ENCODE measurements around the gene PAQR8. TPM values are rescaled to one million over a fixed set of nuclear protein-coding genes. Genes with fewer than 3 reads are reported as not detected.

PAQR8 gene
- total RNA-seq, result 10 to 100 TPM; 23.0 to 25.7 TPM

- POLR2A ChIA-PET, result interaction anchor here (0.7 to 3.6 kb wide), 19 partner anchors 10 to 203 kb away, joined by 3 to 58 read pairs (median 4); partner anchors contain the start of gene MCM3
- peaks cover 34% of the 10 kb centered on the region for H3K4me1 Mint-ChIP-seq (ENCODE audit: low read depth)
- DNase-seq, result peak; percentile 82
- peak within 1 kb of the TSS; percentile 98 for H3K4me3 Mint-ChIP-seq
- peak within 1 kb of the TSS; percentile 92 for H3K27ac Mint-ChIP-seq
- CTCF ChIA-PET, result interaction anchor here (0.6 to 7.9 kb wide), 23 partner anchors 9 to 173 kb away, joined by 3 to 103 read pairs (median 7); partner anchors contain the start of gene MCM3
- ATAC-seq, result peak; percentile 93
- peaks cover 28% of the 10 kb centered on the region for H3K36me3 Mint-ChIP-seq (ENCODE audit: low read depth)
- H3K9me3 Mint-ChIP-seq (ENCODE audit: insufficient read depth), result no peaks in the 10 kb centered on the region
- H3K27me3 Mint-ChIP-seq (ENCODE audit: low read depth), result no peaks in the 10 kb centered on the region
Observed at GRCh38 chr6:52361945-52362442, at the start of gene PAQR8. Gene PAQR8 (plus strand): TSS chr6:52362151. CDS start chr6:52403214, 41,063 bp downstream.

- no peak for ATAC-seq
- Mint-ChIP-seq H3K4me3 (no peak overlapping the region), H3K27me3 (ENCODE audit: low read depth) (no peaks in the 10 kb centered on the region), H3K9me3 (ENCODE audit: insufficient read depth) (no peaks in the 10 kb centered on the region), H3K4me1 (ENCODE audit: low read depth) (peaks cover 27% of the 10 kb centered on the region), H3K36me3 (ENCODE audit: low read depth) (no peaks in the 10 kb centered on the region), H3K27ac (peak overlapping the region; percentile 8)
- ChIA-PET CTCF (interaction anchor here (1.0 to 12.3 kb wide), 4 partner anchors 26 to 339 kb away, joined by 3 to 147 read pairs (median 6); partner anchors contain the start of gene MCM3), POLR2A (interaction anchor here (1.0 kb wide), 1 partner anchor 28 kb away, joined by 3 read pairs; the partner anchor contains the start of gene MCM3)
- DNase-seq, result no peak
Observed at GRCh38 chr6:52312461-52312860, 49.5 kb upstream of the PAQR8 start.

- CTCF ChIA-PET, result no interaction called here
- DNase-seq, result no peak
- Mint-ChIP-seq H3K4me1 (ENCODE audit: low read depth) (peaks cover 24% of the 10 kb centered on the region), H3K9me3 (ENCODE audit: insufficient read depth) (no peaks in the 10 kb centered on the region), H3K27ac (no peak overlapping the region), H3K36me3 (ENCODE audit: low read depth) (no peaks in the 10 kb centered on the region), H3K4me3 (no peak overlapping the region), H3K27me3 (ENCODE audit: low read depth) (no peaks in the 10 kb centered on the region)
- POLR2A ChIA-PET, result no interaction called here
- ATAC-seq, result no peak
Observed at GRCh38 chr6:52314752-52315151, 47.2 kb upstream of the PAQR8 start.

- H3K27ac Mint-ChIP-seq, result no peak overlapping the region
- no peak for ATAC-seq
Observed at GRCh38 chr6:52317211-52317610, 44.7 kb upstream of the PAQR8 start.

GRCh38 chr6:52317841-52318581 is 43.9 kb upstream of the PAQR8 start:
- Mint-ChIP-seq H3K27me3 (ENCODE audit: low read depth) (peaks cover 2% of the 10 kb centered on the region), H3K27ac (no peak overlapping the region), H3K36me3 (ENCODE audit: low read depth) (no peaks in the 10 kb centered on the region), H3K9me3 (ENCODE audit: insufficient read depth) (no peaks in the 10 kb centered on the region), H3K4me1 (ENCODE audit: low read depth) (peaks cover 16% of the 10 kb centered on the region), H3K4me3 (no peak overlapping the region)
- ChIA-PET POLR2A (no interaction called here), CTCF (interaction anchor here (1.5 kb wide), 1 partner anchor 10 kb away, joined by 4 read pairs; no protein-coding TSS in a partner anchor)
- no peak for DNase-seq
- ATAC-seq, result peak; percentile 69

More at GRCh38 chr6:52317211-52317610, 44.7 kb upstream of the PAQR8 start:
- no peaks in the 10 kb centered on the region for H3K9me3 Mint-ChIP-seq (ENCODE audit: insufficient read depth)
- no peak overlapping the region for H3K4me3 Mint-ChIP-seq
- no peaks in the 10 kb centered on the region for H3K36me3 Mint-ChIP-seq (ENCODE audit: low read depth)
- H3K27me3 Mint-ChIP-seq (ENCODE audit: low read depth), result peaks cover 2% of the 10 kb centered on the region
- no peak for DNase-seq
- POLR2A ChIA-PET, result no interaction called here
- H3K4me1 Mint-ChIP-seq (ENCODE audit: low read depth), result peaks cover 17% of the 10 kb centered on the region
- CTCF ChIA-PET, result interaction anchor here (2.0 kb wide), 1 partner anchor 45 kb away, joined by 8 read pairs; the partner anchor contains the start of gene PAQR8

- Mint-ChIP-seq H3K4me1 (ENCODE audit: low read depth) (peaks cover under 1% of the 10 kb centered on the region), H3K4me3 (no peak overlapping the region), H3K36me3 (ENCODE audit: low read depth) (no peaks in the 10 kb centered on the region), H3K27ac (no peak overlapping the region), H3K9me3 (ENCODE audit: insufficient read depth) (no peaks in the 10 kb centered on the region), H3K27me3 (ENCODE audit: low read depth) (peaks cover 2% of the 10 kb centered on the region)
- DNase-seq (no peak), ATAC-seq (no peak)
- ChIA-PET POLR2A (no interaction called here), CTCF (no interaction called here)
Observed at GRCh38 chr6:52324189-52324588, 37.8 kb upstream of the PAQR8 start.

GRCh38 chr6:52325695-52326471 is 36.1 kb upstream of the PAQR8 start:
- H3K27me3 Mint-ChIP-seq (ENCODE audit: low read depth), result peaks cover 2% of the 10 kb centered on the region
- H3K27ac Mint-ChIP-seq, result no peak overlapping the region
- ChIA-PET POLR2A (interaction anchor here (0.5 kb wide), 1 partner anchor 39 kb away, joined by 3 read pairs; no protein-coding TSS in a partner anchor), CTCF (interaction anchor here (1.0 to 1.5 kb wide), 2 partner anchors 10 to 39 kb away, joined by 4 read pairs; no protein-coding TSS in a partner anchor)
- H3K36me3 Mint-ChIP-seq (ENCODE audit: low read depth), result no peaks in the 10 kb centered on the region
- H3K9me3 Mint-ChIP-seq (ENCODE audit: insufficient read depth), result no peaks in the 10 kb centered on the region
- ATAC-seq, result no peak
- no peak for DNase-seq
- H3K4me3 Mint-ChIP-seq, result no peak overlapping the region
- no peaks in the 10 kb centered on the region for H3K4me1 Mint-ChIP-seq (ENCODE audit: low read depth)

GRCh38 chr6:52326540-52327364 is 35.2 kb upstream of the PAQR8 start:
- H3K27me3 Mint-ChIP-seq (ENCODE audit: low read depth), result no peaks in the 10 kb centered on the region

GRCh38 chr6:52328303-52328662 is 33.7 kb upstream of the PAQR8 start:
- POLR2A ChIA-PET, result interaction anchor here (1.6 kb wide), 1 partner anchor 20 kb away, joined by 3 read pairs; no protein-coding TSS in a partner anchor
- Mint-ChIP-seq H3K4me3 (no peak overlapping the region), H3K4me1 (ENCODE audit: low read depth) (peaks cover 9% of the 10 kb centered on the region), H3K9me3 (ENCODE audit: insufficient read depth) (no peaks in the 10 kb centered on the region), H3K27me3 (ENCODE audit: low read depth) (no peaks in the 10 kb centered on the region), H3K27ac (no peak overlapping the region), H3K36me3 (ENCODE audit: low read depth) (no peaks in the 10 kb centered on the region)
- DNase-seq, result no peak
- CTCF ChIA-PET, result interaction anchor here (0.8 kb wide), 1 partner anchor 18 kb away, joined by 5 read pairs; no protein-coding TSS in a partner anchor
- no peak for ATAC-seq

More at GRCh38 chr6:52326540-52327364, 35.2 kb upstream of the PAQR8 start:
- H3K36me3 Mint-ChIP-seq (ENCODE audit: low read depth), result no peaks in the 10 kb centered on the region
- peaks cover 1% of the 10 kb centered on the region for H3K4me1 Mint-ChIP-seq (ENCODE audit: low read depth)
- no peak overlapping the region for H3K27ac Mint-ChIP-seq
- POLR2A ChIA-PET, result no interaction called here
- no peak overlapping the region for H3K4me3 Mint-ChIP-seq
- DNase-seq, result no peak
- CTCF ChIA-PET, result interaction anchor here (1.0 to 1.5 kb wide), 2 partner anchors 11 to 40 kb away, joined by 4 read pairs; no protein-coding TSS in a partner anchor
- no peak for ATAC-seq
- no peaks in the 10 kb centered on the region for H3K9me3 Mint-ChIP-seq (ENCODE audit: insufficient read depth)

- POLR2A ChIA-PET, result interaction anchor here (1.6 kb wide), 1 partner anchor 21 kb away, joined by 3 read pairs; no protein-coding TSS in a partner anchor
- Mint-ChIP-seq H3K4me3 (no peak overlapping the region), H3K27me3 (ENCODE audit: low read depth) (no peaks in the 10 kb centered on the region), H3K36me3 (ENCODE audit: low read depth) (no peaks in the 10 kb centered on the region), H3K9me3 (ENCODE audit: insufficient read depth) (no peaks in the 10 kb centered on the region), H3K27ac (no peak overlapping the region), H3K4me1 (ENCODE audit: low read depth) (peaks cover 13% of the 10 kb centered on the region)
- DNase-seq (no peak), ATAC-seq (no peak)
- CTCF ChIA-PET, result interaction anchor here (0.8 kb wide), 1 partner anchor 18 kb away, joined by 5 read pairs; no protein-coding TSS in a partner anchor
Observed at GRCh38 chr6:52328729-52329128, 33.2 kb upstream of the PAQR8 start.

GRCh38 chr6:52330470-52330869 is 31.5 kb upstream of the PAQR8 start:
- H3K4me3 Mint-ChIP-seq, result no peak overlapping the region
- ChIA-PET CTCF (interaction anchor here (1.2 to 1.9 kb wide), 3 partner anchors 10 to 59 kb away, joined by 3 to 7 read pairs (median 4); partner anchors contain the start of gene MCM3), POLR2A (no interaction called here)
- DNase-seq (no peak), ATAC-seq (no peak)
- no peak overlapping the region for H3K27ac Mint-ChIP-seq
- no peaks in the 10 kb centered on the region for H3K27me3 Mint-ChIP-seq (ENCODE audit: low read depth)
- no peaks in the 10 kb centered on the region for H3K9me3 Mint-ChIP-seq (ENCODE audit: insufficient read depth)
- H3K36me3 Mint-ChIP-seq (ENCODE audit: low read depth), result no peaks in the 10 kb centered on the region
- H3K4me1 Mint-ChIP-seq (ENCODE audit: low read depth), result peaks cover 29% of the 10 kb centered on the region

Data from activated CD8-positive, alpha-beta T cell treated with anti-CD3 and anti-CD28 coated beads, Interleukin-2, amount 10 ng/mL, durations not matched to agents 7 days and 5 days (primary cell).